HG03432 (cell line): Measurements from ENCODE around the gene SLC35F6.
"Not testable (repeated sequence)": the region's sequence is repeated elsewhere in the genome, so short reads cannot be mapped to it uniquely, and the experiment has no call there.

ENCODE experiments used
- ATAC-seq: cut with Tn5 transposase; IDR thresholded peaks from one replicate; pipeline ENCODE4 v1.9.1; 2021; ENCODE audit warnings: mild to moderate bottlenecking, moderate library complexity; ENCODE audit not compliant: unreplicated experiment

SLC35F6 gene

DNA sequence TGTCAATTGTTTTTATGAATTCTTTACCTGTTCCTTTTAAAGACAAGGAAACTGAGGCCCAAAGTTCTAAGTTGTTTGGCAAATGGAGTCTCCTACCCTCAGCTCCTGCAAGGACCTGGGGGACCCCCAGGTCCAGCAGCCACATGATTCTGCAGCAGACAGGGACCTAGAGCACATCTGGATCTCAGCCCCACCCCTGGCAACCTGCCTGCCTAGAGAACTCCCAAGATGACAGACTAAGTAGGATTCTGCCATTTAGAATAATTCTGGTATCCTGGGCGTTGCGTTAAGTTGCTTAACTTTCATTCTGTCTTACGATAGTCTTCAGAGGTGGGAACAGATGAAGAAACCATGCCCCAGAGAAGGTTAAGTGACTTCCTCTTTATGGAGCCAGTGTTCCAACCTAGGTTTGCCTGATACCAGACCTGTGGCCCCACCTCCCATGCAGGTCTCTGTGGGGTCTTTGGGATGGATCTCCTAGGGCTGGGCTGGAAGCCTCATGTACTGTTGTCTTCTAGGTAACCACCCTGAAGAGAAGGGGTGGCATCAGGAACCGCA, 16.2 kb downstream of the SLC35F6 start:
- ATAC-seq, result no peak

DNA sequence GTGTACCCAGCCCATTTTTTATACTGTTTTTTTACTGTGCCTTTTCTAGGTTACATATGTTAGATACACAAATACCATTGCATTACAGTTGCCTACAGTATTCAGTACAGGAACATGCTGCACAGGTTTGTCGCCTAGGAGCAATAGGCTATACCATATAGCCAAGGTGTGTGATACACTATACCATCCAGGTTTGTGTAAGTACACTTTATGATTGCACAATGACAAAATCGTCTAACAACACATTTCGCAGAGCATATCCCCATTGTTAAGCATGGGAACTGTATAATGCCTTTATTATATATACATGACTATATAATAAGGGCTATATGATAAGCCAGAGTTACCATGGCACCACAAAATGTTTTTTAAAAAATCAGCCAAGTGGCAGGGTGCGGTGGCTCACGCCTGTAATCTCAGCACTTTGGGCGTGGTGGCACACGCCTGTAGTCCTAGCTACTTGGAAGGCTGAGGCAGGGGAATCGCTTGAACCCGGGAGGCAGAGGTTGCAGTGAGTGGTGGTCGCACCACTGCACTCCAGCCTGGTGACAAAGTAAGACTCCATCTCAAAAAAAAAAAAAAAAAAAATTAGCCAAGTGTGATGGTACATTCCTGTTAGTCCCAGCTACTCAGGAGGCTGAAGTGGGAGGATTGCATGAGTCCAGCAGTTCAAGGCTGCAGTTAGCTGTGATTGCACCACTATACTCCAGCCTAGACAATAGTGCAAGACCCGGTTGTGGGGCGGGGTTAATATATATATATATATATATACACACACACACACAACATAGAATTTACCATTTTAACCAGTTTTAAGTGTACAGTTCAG, 19.0 kb downstream of the SLC35F6 start:
- no peak for ATAC-seq

DNA sequence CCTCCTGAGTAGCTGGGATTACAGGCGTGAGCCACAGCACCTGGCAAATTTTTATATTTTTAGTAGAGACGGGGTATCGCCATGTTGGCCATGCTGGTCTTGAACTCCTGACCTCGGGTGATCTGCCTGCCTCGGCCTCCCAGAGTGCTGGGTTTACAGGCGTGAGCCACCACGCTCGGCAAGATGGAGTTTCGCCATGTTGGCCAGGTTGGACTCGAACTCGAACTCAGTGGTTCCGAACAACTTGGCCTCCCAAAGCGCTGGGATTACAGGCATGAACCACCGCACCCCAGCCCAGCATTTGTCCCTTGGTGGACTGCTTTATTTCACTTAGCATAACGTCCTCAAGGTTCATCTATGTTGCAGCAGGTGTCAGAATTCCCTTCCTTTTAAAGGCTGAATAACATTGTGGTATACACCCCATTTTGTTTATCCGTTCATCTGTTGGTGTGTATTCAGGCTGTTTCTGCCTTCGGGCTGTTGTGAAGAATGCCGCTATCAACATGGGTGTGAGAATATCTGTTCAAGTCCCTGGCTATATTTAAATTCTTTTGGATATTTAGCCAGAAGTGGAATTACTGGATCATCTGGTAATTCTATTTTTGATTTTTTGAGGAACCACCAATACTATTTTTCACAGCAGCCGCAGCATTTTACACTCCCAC, 20.6 kb downstream of the SLC35F6 start:
- no peak for ATAC-seq

DNA sequence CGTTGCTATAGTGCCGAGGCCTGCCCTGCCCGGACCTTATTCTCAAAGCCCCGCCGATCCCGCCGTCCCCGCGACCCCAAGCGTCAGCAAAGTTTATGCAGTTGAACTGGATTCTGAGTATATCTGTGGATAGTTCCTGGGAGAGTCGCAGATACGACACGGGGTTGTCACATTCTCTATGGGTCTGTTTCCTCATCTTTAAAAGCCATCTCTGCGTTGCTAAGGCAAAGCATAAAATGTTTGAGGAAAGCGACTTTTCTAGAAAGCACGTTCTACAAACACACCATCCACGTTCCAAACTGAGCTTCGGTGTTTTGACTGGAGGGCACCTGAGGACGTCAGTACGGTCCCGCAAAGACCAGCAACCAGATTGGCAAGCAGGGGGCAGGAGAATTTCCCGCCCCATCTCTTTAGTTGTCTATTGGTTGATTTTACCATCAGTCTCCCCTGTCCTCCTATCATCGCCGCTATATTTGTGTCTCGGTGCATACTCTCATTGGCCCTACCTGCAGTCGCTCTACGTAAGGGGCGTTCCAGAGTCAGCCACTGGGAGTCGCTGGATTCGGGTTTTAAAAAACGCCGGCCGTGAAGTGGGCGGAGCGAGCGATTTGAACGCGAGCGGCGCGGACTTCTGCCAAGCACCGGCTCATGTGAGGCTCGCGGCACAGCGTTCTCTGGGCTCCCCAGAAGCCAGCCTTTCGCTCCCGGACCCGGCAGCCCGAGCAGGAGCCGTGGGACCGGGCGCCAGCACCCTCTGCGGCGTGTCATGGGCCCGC, 21.5 kb downstream of the SLC35F6 start, which contains the start of gene CENPA:
CENPA (plus strand) TSS at position 626 of the 776 bp plus-strand sequence; CDS start at position 767, 141 bp downstream.
- peak; percentile 99 for ATAC-seq

DNA sequence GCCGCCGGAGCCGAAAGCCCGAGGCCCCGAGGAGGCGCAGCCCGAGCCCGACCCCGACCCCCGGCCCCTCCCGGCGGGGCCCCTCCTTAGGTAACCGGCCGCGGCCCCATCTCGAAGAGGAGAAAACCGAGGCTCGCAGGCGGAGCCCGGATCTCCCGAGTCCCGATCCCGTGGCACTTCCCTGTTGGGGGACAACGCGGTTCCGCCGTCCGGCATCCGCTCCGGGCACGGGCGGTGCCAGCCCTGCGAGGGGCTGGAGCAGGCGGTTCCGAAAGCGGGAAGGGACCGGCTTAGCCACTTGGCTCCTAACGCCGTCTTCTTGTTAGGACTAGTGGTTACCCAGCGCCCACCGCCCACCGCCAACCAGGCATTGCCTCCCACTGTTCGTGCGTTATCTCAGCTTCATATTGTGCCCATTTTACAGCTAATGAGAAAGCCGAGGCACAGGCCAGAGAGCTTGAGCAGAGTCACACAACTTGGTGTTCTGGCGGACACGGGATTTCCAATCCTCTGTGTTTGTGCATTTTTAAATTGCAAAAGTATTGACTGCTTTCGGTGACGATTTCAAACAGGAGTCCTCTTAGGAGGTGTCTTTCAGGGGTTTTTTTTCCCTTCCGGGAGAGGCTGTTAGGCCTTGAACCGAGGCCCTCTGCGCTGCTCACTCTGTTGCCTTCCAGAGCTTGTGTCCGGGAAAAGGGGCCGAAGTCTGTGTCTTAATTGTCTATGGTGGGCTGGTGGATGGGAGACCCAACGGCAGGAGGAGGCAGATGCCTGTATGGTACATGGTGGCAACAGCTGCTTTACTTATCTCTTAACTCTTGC, 22.3 kb downstream of the SLC35F6 start:
- peak; percentile 15 for ATAC-seq

DNA sequence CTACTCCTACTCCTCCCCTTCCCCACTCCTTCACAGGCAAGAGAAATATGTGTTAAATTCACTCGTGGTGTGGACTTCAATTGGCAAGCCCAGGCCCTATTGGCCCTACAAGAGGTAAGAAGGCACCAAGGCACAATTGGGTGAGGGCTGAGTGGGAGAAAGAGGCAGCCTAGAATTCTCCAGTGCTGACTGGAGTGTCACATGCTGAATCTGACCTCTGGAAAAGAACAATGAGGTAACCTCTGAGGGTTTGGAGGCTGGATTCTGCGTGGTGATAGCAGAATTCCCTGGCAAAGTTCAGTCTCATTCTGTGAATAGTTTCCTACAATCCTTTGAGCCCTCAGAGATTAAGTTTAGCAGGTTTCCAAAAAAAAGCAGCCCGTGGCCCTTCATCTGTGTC, 28.6 kb downstream of the SLC35F6 start:
- ATAC-seq, result no peak

DNA sequence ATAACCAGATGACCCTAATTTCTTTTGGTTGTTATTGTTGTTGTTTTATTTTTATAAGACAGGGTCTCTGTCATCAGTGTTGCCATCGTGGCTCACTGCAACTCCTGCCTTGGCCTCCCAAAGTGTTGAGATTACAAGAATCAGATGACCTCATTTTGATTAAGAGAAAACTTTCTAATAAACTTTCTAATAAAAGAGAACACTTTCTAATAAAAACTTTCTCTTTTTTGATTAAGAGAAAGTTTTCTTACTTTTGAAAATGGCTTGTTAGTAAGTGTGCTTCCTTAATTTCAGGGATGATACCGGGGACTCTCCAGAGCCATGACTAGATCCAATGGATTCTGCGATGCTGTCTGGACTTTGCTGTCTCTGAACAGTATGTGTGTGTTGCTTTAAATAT, 29.4 kb downstream of the SLC35F6 start:
- no peak for ATAC-seq

DNA sequence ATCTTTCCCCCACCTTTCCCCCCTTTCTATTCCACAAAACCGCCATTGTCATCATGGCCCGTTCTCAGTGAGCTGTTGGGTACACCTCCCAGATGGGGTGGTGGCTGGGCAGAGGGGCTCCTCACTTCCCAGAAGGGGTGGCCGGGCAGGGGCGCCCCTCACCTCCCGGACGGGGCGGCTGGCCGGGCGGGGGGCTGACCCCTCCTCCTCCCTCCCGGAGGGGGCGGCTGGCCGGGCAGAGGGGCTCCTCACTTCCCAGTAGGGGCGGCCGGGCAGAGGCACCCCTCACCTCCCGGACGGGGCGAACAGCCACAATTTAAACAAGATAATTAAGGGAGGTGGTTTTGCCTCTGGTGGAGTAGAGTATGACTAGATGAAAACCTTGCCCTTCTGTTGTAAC, 31.1 kb downstream of the SLC35F6 start:
- not testable (repeated sequence) for ATAC-seq

DNA sequence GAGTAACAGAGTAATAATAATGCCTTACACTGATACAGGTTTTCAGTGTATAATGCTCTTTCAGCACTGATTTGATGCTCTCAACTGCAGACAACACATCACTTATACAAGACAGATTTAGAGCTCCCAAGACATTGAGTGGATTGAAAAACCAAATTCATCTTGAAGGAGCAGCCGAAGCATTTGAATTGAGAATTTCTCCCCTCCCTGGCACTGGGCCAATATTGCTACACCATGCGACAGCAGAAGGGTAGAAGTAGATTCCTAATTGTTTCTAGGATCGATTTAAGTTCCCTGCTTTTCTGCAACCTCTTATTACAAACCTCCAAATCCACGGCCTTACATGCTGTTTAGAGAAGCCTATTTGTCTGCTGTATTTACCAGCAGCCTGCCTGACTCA, 37.2 kb downstream of the SLC35F6 start:
- ATAC-seq, result no peak

DNA sequence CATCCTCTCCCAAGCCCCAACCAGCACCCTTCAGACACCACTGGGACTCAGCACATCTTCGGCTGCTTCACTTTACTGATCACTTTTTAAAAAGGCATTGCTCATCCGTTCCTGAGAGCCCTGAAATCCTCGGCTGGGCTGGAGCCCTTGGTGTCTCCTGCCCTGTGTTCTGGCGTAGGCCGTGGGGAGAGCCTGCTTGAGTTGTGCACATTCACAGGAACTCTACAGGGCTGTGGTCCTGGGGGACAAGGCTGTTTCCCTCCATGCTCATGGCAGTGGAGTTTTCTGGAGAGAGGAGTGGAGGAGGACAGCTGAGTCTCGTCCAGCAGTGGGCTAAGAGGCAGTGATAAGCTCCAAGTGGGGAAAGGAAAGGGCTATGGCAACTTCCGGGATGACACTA, 37.7 kb downstream of the SLC35F6 start:
- ATAC-seq, result no peak

DNA sequence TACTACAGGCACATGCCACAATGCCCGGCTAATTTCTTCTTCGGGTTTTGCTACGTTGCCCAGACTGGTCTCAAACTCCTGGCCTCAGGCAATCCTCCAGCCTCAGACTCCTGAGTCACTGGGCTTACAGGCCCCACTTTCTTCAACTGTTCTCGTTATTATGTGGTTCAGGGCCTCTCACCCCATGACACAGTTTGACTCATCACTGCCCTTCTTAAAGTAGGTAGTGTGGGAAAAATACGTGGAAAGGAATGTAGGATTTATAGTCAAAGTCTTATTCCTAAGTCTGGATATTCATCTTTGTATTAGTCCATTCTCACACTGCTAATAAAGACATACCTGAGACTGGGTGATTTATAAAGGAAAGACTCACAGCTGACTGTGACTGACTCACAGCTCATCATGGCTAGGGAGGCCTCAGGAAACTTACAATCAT, 41.2 kb downstream of the SLC35F6 start:
- ATAC-seq, result no peak

DNA sequence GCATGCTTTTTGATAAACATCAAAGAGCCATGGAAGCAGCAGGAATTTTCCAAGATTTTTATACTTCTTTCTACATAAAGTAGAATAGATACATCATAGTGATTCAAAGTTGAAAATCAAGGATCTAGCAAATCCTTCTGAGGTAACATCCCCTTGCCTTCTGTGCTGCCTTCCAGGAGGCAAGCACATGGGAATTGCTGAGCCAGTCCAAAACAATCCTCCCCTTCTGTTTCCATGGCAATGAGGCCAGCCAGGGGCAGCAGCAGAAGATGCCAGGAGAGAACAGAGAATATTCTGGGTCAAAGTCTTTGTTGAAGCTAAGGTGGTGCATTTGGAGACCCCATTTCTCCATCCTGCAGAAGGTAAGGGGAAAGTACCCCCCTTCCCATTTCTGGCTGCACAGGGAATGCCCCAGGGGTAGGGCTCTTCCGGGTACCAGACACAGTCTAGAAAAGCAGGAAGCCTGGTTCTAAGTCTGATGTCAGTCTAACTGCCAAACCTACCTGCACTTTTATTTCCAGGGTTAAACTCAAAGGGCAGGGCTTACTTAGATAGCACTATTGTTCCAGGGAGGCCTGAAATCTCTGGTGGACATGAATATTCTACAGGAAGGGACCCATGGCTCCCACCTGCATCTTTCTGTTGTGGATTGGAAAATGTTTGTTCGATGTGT, 43.8 kb downstream of the SLC35F6 start:
- no peak for ATAC-seq

DNA sequence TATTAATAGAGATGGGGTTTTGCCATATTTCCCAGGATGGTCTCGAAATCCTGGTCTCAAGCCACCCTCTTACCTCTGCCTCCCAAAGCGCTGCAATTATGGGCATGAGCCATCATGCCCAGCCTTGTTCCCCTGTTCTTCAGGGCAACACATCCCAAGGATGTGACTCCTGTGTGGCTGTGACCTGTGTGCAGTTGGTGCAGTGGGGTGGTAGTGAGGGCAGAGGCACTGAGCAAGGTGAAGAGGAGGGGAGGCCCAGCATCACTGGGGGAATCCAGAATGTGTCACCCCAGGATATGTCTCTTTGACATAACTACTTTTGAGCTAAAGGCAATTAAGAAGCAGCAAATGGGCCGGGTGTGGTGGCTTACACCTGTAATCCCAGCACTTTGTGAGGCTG, 45.1 kb downstream of the SLC35F6 start:
- no peak for ATAC-seq

DNA sequence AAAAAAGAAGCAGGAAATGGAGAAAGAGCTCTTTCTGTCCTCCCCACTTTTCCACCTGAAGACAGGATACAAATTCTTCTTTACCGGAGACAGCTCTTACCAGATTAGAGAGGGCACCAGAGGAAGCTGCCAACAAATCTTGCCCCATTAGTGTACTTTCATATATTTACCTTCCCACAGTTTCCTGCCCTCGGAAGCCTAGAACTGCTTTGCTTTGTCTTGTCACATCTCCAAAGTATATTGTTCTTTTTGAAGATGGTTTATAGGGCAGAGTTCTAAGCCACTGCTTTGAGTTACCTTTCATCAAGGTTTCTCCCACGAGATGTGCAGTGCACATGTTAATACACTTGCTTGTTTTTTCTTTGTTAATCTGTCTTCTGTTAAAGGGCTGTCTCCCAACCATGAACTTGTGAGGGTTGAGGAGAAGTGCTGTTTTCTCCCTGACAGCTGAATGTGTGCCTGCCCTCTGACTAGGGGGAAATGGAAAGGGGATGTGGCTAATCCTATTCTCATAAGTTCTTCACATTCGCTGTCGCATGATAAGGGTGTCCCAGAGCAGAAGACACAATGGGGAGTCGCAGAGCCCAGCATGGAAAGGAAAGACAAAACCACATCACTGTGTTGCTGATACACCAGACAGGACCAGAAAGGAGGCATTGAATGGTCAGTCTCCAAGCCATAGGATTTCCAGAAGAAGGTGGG, 45.9 kb downstream of the SLC35F6 start:
- no peak for ATAC-seq

DNA sequence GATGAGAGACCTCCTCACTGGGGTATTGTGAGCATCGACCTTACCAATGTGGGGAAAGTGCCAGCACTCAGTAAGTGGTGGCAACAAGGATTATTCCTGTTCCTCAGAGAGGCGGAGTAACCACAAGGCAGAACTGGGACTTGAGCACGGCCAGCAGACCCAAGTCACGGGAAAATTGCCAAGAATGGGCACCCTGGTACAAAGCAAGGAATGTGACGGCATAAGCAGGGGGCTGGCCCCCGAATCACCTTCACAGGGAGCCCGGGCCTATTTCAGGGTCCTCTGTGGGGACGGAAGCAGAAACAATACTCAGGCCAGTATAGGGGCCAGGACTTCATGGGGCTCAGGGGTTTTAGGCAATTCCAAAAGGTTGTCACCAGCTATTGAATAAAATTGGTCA, 47.2 kb downstream of the SLC35F6 start:
- ATAC-seq, result no peak

DNA sequence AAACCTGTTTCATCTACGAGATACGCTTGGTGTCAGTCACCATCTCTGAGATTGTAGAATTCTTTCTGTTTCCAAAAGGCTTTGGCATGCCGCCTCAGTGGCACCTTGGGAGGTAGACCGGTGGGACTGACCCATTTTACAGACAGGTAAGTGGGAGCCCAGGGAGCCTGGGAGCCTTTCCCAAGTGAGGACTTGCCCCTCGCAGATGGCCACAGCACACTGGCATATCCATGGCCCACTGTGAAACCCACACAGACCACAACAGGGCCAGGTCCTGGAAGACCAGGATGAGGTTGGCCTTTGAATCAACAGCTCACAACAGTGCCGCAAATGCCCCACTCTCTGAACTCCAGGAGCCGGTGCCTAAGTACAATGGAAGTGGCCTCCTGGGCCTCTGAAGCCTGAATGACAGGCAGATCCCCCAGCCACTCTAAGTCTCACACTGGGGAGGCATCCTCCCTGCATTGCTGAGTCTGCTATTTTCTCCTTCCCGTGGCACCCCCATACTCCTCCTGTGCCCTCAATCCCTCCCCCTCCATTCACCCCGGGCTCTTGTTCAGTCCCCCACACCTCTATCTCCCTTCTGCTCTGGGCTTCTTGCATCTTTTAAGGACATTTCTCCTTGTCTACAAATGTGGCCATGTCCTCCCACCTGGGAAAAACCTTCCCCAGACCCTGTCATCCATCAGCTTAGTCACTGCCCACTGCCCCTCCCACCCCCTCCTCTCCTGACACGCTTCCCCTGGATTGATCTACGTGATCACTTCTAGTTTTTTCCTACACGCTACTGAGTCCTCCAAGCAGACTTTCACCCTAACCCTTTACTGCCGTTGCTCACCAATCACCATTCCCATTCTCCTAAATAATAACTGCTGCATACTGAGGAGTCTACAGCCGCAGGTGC, 48.0 kb downstream of the SLC35F6 start:
- no peak for ATAC-seq

DNA sequence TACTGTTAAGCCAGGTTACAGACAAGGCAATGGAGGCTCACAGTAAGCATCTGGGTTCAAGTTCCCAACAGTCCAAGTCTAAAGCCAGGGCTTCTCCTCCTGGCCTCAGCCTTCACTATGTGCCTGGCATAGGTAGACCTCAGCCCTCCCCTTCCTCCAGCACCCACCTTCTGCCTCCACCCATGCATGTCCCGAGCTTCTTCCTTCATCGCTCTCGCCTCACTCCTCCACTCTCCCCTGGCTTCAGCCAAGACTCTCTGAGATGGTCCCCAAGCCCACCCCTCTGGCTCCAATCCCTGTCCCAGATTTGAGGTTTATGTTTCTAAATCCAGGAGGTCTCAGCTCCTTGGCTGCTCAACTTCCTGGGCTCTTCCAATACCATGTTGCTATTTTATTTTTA, 48.6 kb downstream of the SLC35F6 start:
- ATAC-seq, result no peak

DNA sequence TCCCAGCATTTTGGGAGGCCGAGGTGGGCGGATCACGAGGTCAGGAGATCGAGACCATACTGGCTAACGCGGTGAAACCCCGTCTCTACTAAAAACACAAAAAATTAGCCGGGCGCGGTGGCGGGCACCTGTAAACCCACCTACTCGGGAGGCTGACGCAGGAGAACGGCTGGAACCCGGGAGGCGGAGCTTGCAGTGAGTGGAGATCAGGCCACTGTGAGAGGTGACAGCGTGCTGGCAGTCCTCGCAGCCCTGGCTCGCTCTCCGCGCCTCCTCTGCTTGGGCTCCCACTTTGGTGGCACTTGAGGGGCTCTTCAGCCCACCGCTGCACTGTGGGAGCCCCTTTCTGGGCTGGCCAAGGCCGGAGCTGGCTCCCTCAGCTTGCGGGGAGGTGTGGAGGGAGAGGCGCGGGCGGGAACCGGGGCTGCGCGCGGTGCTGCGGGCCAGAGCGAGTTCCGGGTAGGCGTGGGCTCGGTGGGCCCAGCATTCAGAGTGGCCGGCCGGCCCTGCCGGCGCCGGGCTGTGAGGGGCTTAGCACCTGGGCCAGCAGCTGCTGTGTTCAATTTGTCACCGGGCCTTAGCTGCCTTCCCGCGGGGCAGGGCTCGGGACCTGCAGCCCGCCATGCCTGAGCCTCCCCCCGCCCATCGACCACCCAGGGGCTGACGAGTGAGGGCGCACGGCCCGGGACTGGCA, 50.1 kb downstream of the SLC35F6 start:
- not testable (repeated sequence) for ATAC-seq
